GM12891 (cell line): ENCODE data around the gene COX14.

ENCODE experiments used
- DNase-seq: peaks from one replicate; pipeline ENCODE4 v3.0.0; 2011; ENCODE audit warnings: low spot score; ENCODE audit not compliant: insufficient read length
- FAIRE-seq: peaks from 2 replicates; lab custom pipeline; 2011; peaks lifted over from hg19 to GRCh38; lab: Jason Lieb, UNC
- PAX5 ChIP-seq: IDR thresholded peaks from 2 replicates; pipeline ENCODE4 v1.6.1; 2011; ENCODE audit warnings: low read length, moderate library complexity, mild to moderate bottlenecking; ENCODE audit not compliant: insufficient read depth, severe bottlenecking
- POLR2A ChIP-seq: IDR thresholded peaks from 2 replicates; pipeline ENCODE4 v1.6.1; 2011; ENCODE audit warnings: low read depth, low read length, control low read depth
- POLR2AphosphoS5 ChIP-seq: IDR thresholded peaks from 2 replicates; pipeline ENCODE4 v1.6.1; 2011; ENCODE audit warnings: low read depth, low read length, control low read depth
- POU2F2 ChIP-seq: IDR thresholded peaks from 2 replicates; pipeline ENCODE4 v1.6.1; 2011; ENCODE audit warnings: low read depth, mild to moderate bottlenecking, control low read depth, low read length, moderate library complexity
- SPI1 ChIP-seq: IDR thresholded peaks from 2 replicates; pipeline ENCODE4 v1.6.1; 2011; ENCODE audit warnings: low read depth, low read length, control low read depth
- TAF1 ChIP-seq: IDR thresholded peaks from 2 replicates; pipeline ENCODE4 v1.6.1; 2011; ENCODE audit warnings: low read depth, low read length, control low read depth

Gene COX14

GRCh38 chr12:50106907-50107306 is 5.1 kb upstream of the COX14 start:
- FAIRE-seq (no peak), DNase-seq (no peak)
- no peak for TF ChIP-seq POLR2AphosphoS5
- TF ChIP-seq PAX5: no peak
- no peak for TF ChIP-seq SPI1
- TF ChIP-seq TAF1: no peak
- no peak for TF ChIP-seq POLR2A

- TF ChIP-seq POU2F2 (no peak), PAX5 (no peak), POLR2AphosphoS5 (no peak), SPI1 (no peak), POLR2A (no peak)
- DNase-seq (no peak), FAIRE-seq (no peak)
Measured at GRCh38 chr12:50107416-50108268, 4.4 kb upstream of the COX14 start.

- TF ChIP-seq PAX5 (no peak), POLR2A (no peak), POU2F2 (no peak), POLR2AphosphoS5 (no peak), SPI1 (no peak)
- DNase-seq: no peak
- no peak for FAIRE-seq
Measured at GRCh38 chr12:50109319-50109718, 2.7 kb upstream of the COX14 start.

- no peak for TF ChIP-seq POLR2A
- no peak for TF ChIP-seq TAF1
- no peak for TF ChIP-seq POU2F2
- TF ChIP-seq SPI1: no peak
- no peak for DNase-seq
- peak; percentile 67 for FAIRE-seq
Measured at GRCh38 chr12:50110127-50110761, 1.8 kb upstream of the COX14 start.

GRCh38 chr12:50110762-50111351 is 1.2 kb upstream of the COX14 start:
- DNase-seq (no peak), FAIRE-seq (no peak)
- TF ChIP-seq POLR2A: no peak
- no peak for TF ChIP-seq TAF1
- TF ChIP-seq PAX5: no peak
- TF ChIP-seq SPI1: no peak
- no peak for TF ChIP-seq POU2F2
- TF ChIP-seq POLR2AphosphoS5: no peak

- DNase-seq (no peak), FAIRE-seq (no peak)
- TF ChIP-seq POU2F2 (no peak), PAX5 (no peak), POLR2AphosphoS5 (no peak), SPI1 (no peak), POLR2A (no peak), TAF1 (no peak)
Measured at GRCh38 chr12:50111395-50111692, 692 bp upstream of the COX14 start.

- peak; percentile 54 for TF ChIP-seq SPI1
- no peak for TF ChIP-seq PAX5
- FAIRE-seq (no peak), DNase-seq (peak; percentile 39)
Measured at GRCh38 chr12:50112456-50113218, 601 bp downstream of the COX14 start.

GRCh38 chr12:50117057-50117622 is 5.1 kb downstream of the COX14 start:
- TF ChIP-seq TAF1 (no peak), POU2F2 (no peak), POLR2AphosphoS5 (no peak), PAX5 (no peak), POLR2A (no peak), SPI1 (no peak)
- DNase-seq (no peak), FAIRE-seq (no peak)

- DNase-seq (no peak), FAIRE-seq (no peak)
- TF ChIP-seq POLR2A (no peak), PAX5 (no peak)
Measured at GRCh38 chr12:50119387-50119786, 7.4 kb downstream of the COX14 start.
